Measurements from ENCODE around the gene AFF3. TPM values are rescaled to one million over a fixed set of nuclear protein-coding genes. Genes with fewer than 3 reads are reported as not detected.

The AFF3 gene
- total RNA-seq, 1 experiment from 2014 or later = 0.61 TPM

DNA sequence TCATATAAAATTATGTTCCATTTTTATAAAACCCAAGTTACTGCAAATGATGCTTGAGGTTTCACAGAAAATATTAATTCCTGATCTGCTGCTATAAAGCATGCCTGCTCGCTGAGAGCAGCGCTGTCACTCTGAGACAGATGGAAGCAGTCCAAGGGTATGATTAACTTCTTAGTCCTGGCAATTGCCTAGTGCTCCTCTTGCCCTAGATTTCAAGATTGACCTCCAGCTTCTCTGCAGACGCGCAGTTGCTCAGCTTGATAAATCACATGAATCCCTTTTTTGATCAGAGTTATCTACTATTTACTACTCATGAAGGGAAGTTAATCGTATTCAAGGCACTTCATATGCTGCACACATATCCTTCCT is 498.0 kb downstream of the AFF3 start:
- H3K79me2 ChIP-seq (ENCODE audit: insufficient read depth, low read length) = no peaks in the 10 kb centered on the region
- no peak overlapping the region for H2AFZ ChIP-seq (ENCODE audit: low read depth, low read length, poor library complexity, severe bottlenecking)
- H3K4me3 ChIP-seq (replicated peaks in 1 of 2; ENCODE audit: low read depth in 1 of 2, low read length in 2 of 2) = no peak overlapping the region
- TF ChIP-seq ZNF274 (IDR thresholded peaks at IDR 0.05; ENCODE audit: low read depth, low read length) (no peak), CEBPB (IDR thresholded peaks at IDR 0.05; ENCODE audit: low read depth) (no peak), SRF (IDR thresholded peaks at IDR 0.05; ENCODE audit: low read depth) (no peak), RAD21 (IDR thresholded peaks at IDR 0.05; ENCODE audit: low read depth) (no peak), EGR1 (IDR thresholded peaks at IDR 0.05; ENCODE audit: low read depth) (no peak), EZH2 (IDR thresholded peaks at IDR 0.05) (no peak), EZH2phosphoT487 (IDR thresholded peaks at IDR 0.05; ENCODE audit: borderline replicate concordance) (no peak), FOSL1 (IDR thresholded peaks at IDR 0.05; ENCODE audit: low read depth) (no peak), CTCF (IDR thresholded peaks at IDR 0.05 in 2 of 3, conservative IDR thresholded peaks at IDR 0.05 in 1 of 3; ENCODE audit: borderline replicate concordance in 1 of 3, insufficient read depth in 1 of 3, low read depth in 2 of 3, low read length in 2 of 3) (no peak), ZFX (IDR thresholded peaks at IDR 0.05) (no peak), POLR2A (IDR thresholded peaks at IDR 0.05; ENCODE audit: borderline replicate concordance, extremely low read depth, insufficient read depth, insufficient read length) (no peak), ELF1 (IDR thresholded peaks at IDR 0.05; ENCODE audit: borderline replicate concordance, low read depth) (no peak), MAX (IDR thresholded peaks at IDR 0.05) (no peak), JUND (IDR thresholded peaks at IDR 0.05) (no peak), POLR2AphosphoS5 (IDR thresholded peaks at IDR 0.05; ENCODE audit: low read depth, low read length) (no peak)
- H4K20me1 ChIP-seq (ENCODE audit: insufficient read depth) = no peaks in the 10 kb centered on the region
- intact Hi-C loops (cut with micrococcal nuclease) = no loop called here
- POLR2A ChIA-PET = no interaction called here
- peaks cover 15% of the 10 kb centered on the region for H3K27me3 ChIP-seq (ENCODE audit: insufficient read depth, low read length)
- no peak overlapping the region for H3K27ac ChIP-seq (ENCODE audit: low read depth, low read length)
- no peaks in the 10 kb centered on the region for H3K9me2 ChIP-seq (ENCODE audit: insufficient read depth)
- H3K36me3 ChIP-seq (ENCODE audit: control insufficient read depth in 1 of 2, insufficient read depth in 2 of 2, low read length in 2 of 2) = no peaks in the 10 kb centered on the region
- CTCF ChIA-PET = no interaction called here
- no peak overlapping the region for H3K4me2 ChIP-seq (ENCODE audit: low read length)
- ATAC-seq = no peak
- no peak overlapping the region for H3K9ac ChIP-seq (ENCODE audit: low read length)
- no peaks in the 10 kb centered on the region for H3K4me1 ChIP-seq (ENCODE audit: control insufficient read depth in 1 of 2, insufficient read depth in 2 of 2, low read length in 2 of 2)
- H3K9me3 ChIP-seq (ENCODE audit: control insufficient read depth in 1 of 2, insufficient read depth in 1 of 2, low read depth in 1 of 2, low read length in 2 of 2) = no peaks in the 10 kb centered on the region
- BruUV-seq (replicated peaks) = no TSS peak
- RAD21 ChIA-PET (ENCODE audit: low non-redundant PET in 1 of 2, low total read pairs in 2 of 2, uncharacterized antibody in 2 of 2, unreplicated experiment in 2 of 2) = no interaction called here
- no peak for DNase-seq (ENCODE audit: low read depth, low spot score)

All from HCT116 (cell line).